GM12878 (cell line): Measurements from ENCODE around the gene FBN2. TPM values are rescaled to one million over a fixed set of nuclear protein-coding genes. Genes with fewer than 3 reads are reported as not detected.

Experiments
- ATAC-seq: fragments of 200-7000 bp; cut with Tn5 transposase; 3 replicates; pipeline ENCODE4 v1.9.1; 2020; ENCODE audit warnings: mild to moderate bottlenecking, moderate library complexity
- BruUV-seq: library from RNA; stranded (reverse); fragments of 400-500 nt; replicated peaks from 2 replicates; lab custom pipeline; 2021; lab: Mats Ljungman, UMichigan
- CTCF ChIA-PET: fragments of 300-600 bp; sonication (Branson Sonifier 250); formaldehyde crosslinking; extraction: SDS; loops from one replicate; lab custom pipeline; 2021; ENCODE audit warnings: inconsistent platforms; lab: Yijun Ruan, JAX
- POLR2A ChIA-PET: fragments of 350-600 bp; formaldehyde crosslinking; extraction: SDS; loops from one replicate; lab custom pipeline; 2021; ENCODE audit warnings: inconsistent platforms; lab: Charles Lee
- RAD21 ChIA-PET: fragments of 300-600 bp; sonication (Branson Sonifier 250); formaldehyde crosslinking; loops from one replicate; lab custom pipeline; 2023; ENCODE audit warnings: antibody characterized with exemption; ENCODE audit not compliant: unreplicated experiment; lab: Charles Lee
- SMC1A ChIA-PET: fragments of 300-600 bp; sonication (Branson Sonifier 250); formaldehyde crosslinking; loops from one replicate; lab custom pipeline; 2023; ENCODE audit not compliant: unreplicated experiment, uncharacterized antibody; lab: Charles Lee
- DNase-seq: peaks from one replicate; pipeline ENCODE4 v3.0.0-alpha.2; 2011; ENCODE audit warnings: low read depth, low spot score
- FAIRE-seq: peaks from 3 replicates; lab custom pipeline; 2011; peaks lifted over from hg19 to GRCh38; lab: Jason Lieb, UNC
- H2AFZ ChIP-seq: 2 replicates; pipeline ENCODE4 v1.6.0; 2011; ENCODE audit warnings: low read depth, low read length, control low read depth; ENCODE audit not compliant: control insufficient read depth
- H3K27ac ChIP-seq: 2 replicates; pipeline ENCODE4 v1.5.1; 2011; ENCODE audit warnings: control low read depth; ENCODE audit not compliant: control insufficient read depth, insufficient read depth
- H3K27me3 ChIP-seq, 2 experiments: replicated peaks in 1 of 2; 2 replicates each; pipeline versions ENCODE4 v1.6.0 to v1.6.1; 2011; ENCODE audit warnings: low read length in 1 of 2; ENCODE audit not compliant: control insufficient read depth in 2 of 2, insufficient read depth in 2 of 2
- H3K36me3 ChIP-seq, 2 experiments: 2 replicates each; pipeline ENCODE4 v1.5.1; 2011; ENCODE audit warnings: low read length in 1 of 2; ENCODE audit not compliant: control insufficient read depth in 2 of 2, insufficient read depth in 2 of 2
- H3K4me1 ChIP-seq: 2 replicates; pipeline ENCODE4 v1.6.1; 2011; ENCODE audit warnings: mild to moderate bottlenecking, low read length, moderate library complexity, mixed read lengths; ENCODE audit not compliant: control insufficient read depth, insufficient read depth
- H3K4me2 ChIP-seq: 2 replicates; pipeline ENCODE4 v1.6.0; 2011; ENCODE audit warnings: control low read depth; ENCODE audit not compliant: control insufficient read depth, insufficient read depth
- H3K4me3 ChIP-seq: fragments of 200-600 bp; sonication (generic); 2 replicates; pipeline ENCODE4 v1.5.1; 2016
- H3K79me2 ChIP-seq: 2 replicates; pipeline ENCODE4 v1.6.0; 2011; ENCODE audit warnings: low read length; ENCODE audit not compliant: control insufficient read depth, insufficient read depth
- H3K9ac ChIP-seq: 2 replicates; pipeline ENCODE4 v1.8.0; 2011; ENCODE audit warnings: low read length, control low read depth, mixed read lengths; ENCODE audit not compliant: control insufficient read depth, insufficient read depth
- H3K9me3 ChIP-seq: replicated peaks from 3 replicates; pipeline ENCODE4 v1.5.1; 2011; ENCODE audit warnings: mild to moderate bottlenecking, low read length; ENCODE audit not compliant: control insufficient read depth, insufficient read depth
- H4K20me1 ChIP-seq: 2 replicates; pipeline ENCODE4 v1.6.0; 2011; ENCODE audit not compliant: control insufficient read depth, insufficient read depth
- ATF3 ChIP-seq: IDR thresholded peaks from 2 replicates; pipeline ENCODE4 v1.6.1; 2011; ENCODE audit warnings: low read depth, mild to moderate bottlenecking, low read length, moderate library complexity, borderline replicate concordance; ENCODE audit errors: extremely low read depth
- IRF5 ChIP-seq: fragments of 450-650 bp; IDR thresholded peaks from 2 replicates; pipeline ENCODE4 v1.6.1; 2017; ENCODE audit warnings: borderline replicate concordance
- LARP7 ChIP-seq: fragments of 450-650 bp; IDR thresholded peaks from 2 replicates; pipeline ENCODE4 v1.6.1; 2017; ENCODE audit warnings: mild to moderate bottlenecking
- RBBP5 ChIP-seq: fragments of 200-600 bp; sonication (generic); conservative IDR thresholded peaks from 2 replicates; pipeline ENCODE4 v1.6.1; 2016
- SIX5 ChIP-seq: IDR thresholded peaks from 2 replicates; pipeline ENCODE4 v1.6.1; 2011; ENCODE audit warnings: mild to moderate bottlenecking, low read depth, low read length, moderate library complexity; ENCODE audit not compliant: severe bottlenecking
- ZBED1 ChIP-seq: IDR thresholded peaks from 2 replicates; pipeline ENCODE4 v1.6.1; 2016; ENCODE audit warnings: borderline replicate concordance
- ZBTB11 ChIP-seq: fragments of 450-650 bp; formaldehyde crosslinking; IDR thresholded peaks from 2 replicates; pipeline ENCODE4 v1.5.0; 2022; ENCODE audit warnings: mild to moderate bottlenecking, missing genetic modification characterization
- ZSCAN29 ChIP-seq: fragments of 450-650 bp; IDR thresholded peaks from 2 replicates; pipeline ENCODE4 v1.6.1; 2017; ENCODE audit warnings: mild to moderate bottlenecking, moderate library complexity
- WGBS: methylation state at CpG from one replicate; pipeline ENCODE4 v1.1.6; 2016; ENCODE audit warnings: low lambda C conversion rate; ENCODE audit not compliant: insufficient replicate concordance, insufficient coverage; ENCODE audit errors: missing lambda C conversion rate; 5-methylcytosine and 5-hydroxymethylcytosine counted together
- in situ Hi-C: fragments of 300-500 bp; cut with MboI; formaldehyde crosslinking; loops from 9 replicates; pipeline ENCODE4 v1.14.3; 2018; ENCODE audit warnings: mixed read lengths
- intact Hi-C: fragments of 100-400 bp; cut with micrococcal nuclease; formaldehyde crosslinking; loops from one replicate; pipeline ENCODE4 v1.14.2; 2022; ENCODE audit not compliant: unreplicated experiment
- polyA plus RNA-seq, 11 experiments: library from polyadenylated mRNA; depleted of rRNA in 4 of 11; unstranded in 6 of 11; stranded (reverse) in 5 of 11; fragments of >200 nt; fragmentation: Nextera tagmentation in 4 of 11; fragmentation: Illumina TruSeq in 1 of 11; extraction: Ambion mirVana in 4 of 11; extraction: Trizol in 1 of 11; gene quantifications; 1 replicate in 1 of 11; 2 replicates in 10 of 11; pipeline versions ENCODE4 v1.2.1 to v1.2.3, GENCODE V29; 2011 to 2016; ENCODE audit warnings: inconsistent platforms in 2 of 11, missing spikeins in 2 of 11, low read depth in 1 of 11
- total RNA-seq, 4 experiments: library from RNA; depleted of rRNA in 3 of 4; stranded (reverse); fragments of >200 nt in 3 of 4; fragmentation: Illumina TruSeq in 1 of 4; extraction: Trizol in 1 of 4; gene quantifications; 2 replicates each; pipeline versions ENCODE4 v1.2.1 to v1.2.3, GENCODE V29; 2013 to 2021

FBN2 gene
- total and polyA plus RNA-seq, 10 of the 15 experiments (the other 5 are each of a cell fraction or from before 2014, with no cell fraction given) = 0.01 to 0.98 (median 0.10) TPM; not detected in 3

- WGBS = 12% methylated on average over 15 of the region's 20 CpGs
- Histone ChIP-seq H3K4me1 (no peaks in the 10 kb centered on the region), H3K79me2 (no peaks in the 10 kb centered on the region)
- TF ChIP-seq ZBED1 (no peak), ZSCAN29 (no peak), RBBP5 (no peak), LARP7 (no peak), SIX5 (no peak), ZBTB11 (CRISPR knock-in tag) (no peak), IRF5 (no peak), ATF3 (no peak)
- TF ChIP-seq, all 136 proteins: peak for 0
- Histone ChIP-seq H3K9me3 (no peaks in the 10 kb centered on the region; the same call in 2 of the 3 replicates), H4K20me1 (no peaks in the 10 kb centered on the region), H3K27me3 (peaks cover 0 to 2% of the 10 kb centered on the region in 2 experiments; a peak in 3 of 4 replicates), H3K4me3 (no peak overlapping the region), H3K4me2 (no peak overlapping the region), H2AFZ (no peak overlapping the region), H3K9ac (no peak overlapping the region), H3K27ac (no peak overlapping the region), H3K36me3 (no peaks in the 10 kb centered on the region)
- CTCF ChIA-PET = no interaction called here
- ATAC-seq (no peak), FAIRE-seq (no peak), DNase-seq (no peak)
- intact Hi-C loops = no loop called here
- POLR2A ChIA-PET = no interaction called here
- SMC1A ChIA-PET = no interaction called here
- BruUV-seq = no TSS peak
- RAD21 ChIA-PET = no interaction called here
- in situ Hi-C loops = no loop called here
Measured at GRCh38 chr5:128539038-128539429, 989 bp upstream of the FBN2 start.
